ENCODE results near the gene CHEK2. TPM values are rescaled to one million over a fixed set of nuclear protein-coding genes. Genes with fewer than 3 reads are reported as not detected.

The CHEK2 gene
- polyA plus RNA-seq, 1 donor from 2014 or later, result 3.1 TPM

GRCh38 chr22:28734393-28734792, 7.2 kb downstream of the CHEK2 start:
- H3F3A ChIP-seq (ENCODE audit: insufficient read depth, low read length, poor library complexity, severe bottlenecking), result no peaks in the 10 kb centered on the region
- TF ChIP-seq CTCF (IDR thresholded peaks at IDR 0.05; ENCODE audit: poor library complexity, severe bottlenecking), result no peak
- no peak for TF ChIP-seq TAF1 (IDR thresholded peaks at IDR 0.05; ENCODE audit: low read depth)
- no peak for TF ChIP-seq SMC3 (conservative IDR thresholded peaks at IDR 0.05; ENCODE audit: poor library complexity)
- H3K9me3 ChIP-seq (ENCODE audit: low read length), result no peaks in the 10 kb centered on the region
- no peak overlapping the region for H3K9ac ChIP-seq (ENCODE audit: low read length)
- H3K27ac ChIP-seq (ENCODE audit: low read length), result no peak overlapping the region
- H4K20me1 ChIP-seq (ENCODE audit: insufficient read depth), result no peaks in the 10 kb centered on the region
- no peaks in the 10 kb centered on the region for H3K9me2 ChIP-seq (ENCODE audit: insufficient read depth, low read length)
- H3K36me3 ChIP-seq (ENCODE audit: insufficient read depth, low read length), result no peaks in the 10 kb centered on the region
- no peak overlapping the region for H2AFZ ChIP-seq (ENCODE audit: low read depth, low read length)
- no peaks in the 10 kb centered on the region for H3K79me2 ChIP-seq (replicated peaks; ENCODE audit: insufficient read depth, low read length)
- H3K4me2 ChIP-seq (ENCODE audit: low read length), result no peak overlapping the region
- H3K27me3 ChIP-seq (ENCODE audit: insufficient read depth, low read depth, low read length), result no peaks in the 10 kb centered on the region
- H3K4me3 ChIP-seq (ENCODE audit: low read length), result no peak overlapping the region

- no peaks in the 10 kb centered on the region for H3K9me3 ChIP-seq (ENCODE audit: low read length)
- H3F3A ChIP-seq (ENCODE audit: insufficient read depth, low read length, poor library complexity, severe bottlenecking), result no peaks in the 10 kb centered on the region
- H4K20me1 ChIP-seq (ENCODE audit: insufficient read depth), result no peaks in the 10 kb centered on the region
- no peak overlapping the region for H3K4me3 ChIP-seq (ENCODE audit: low read length)
- no peaks in the 10 kb centered on the region for H3K27me3 ChIP-seq (ENCODE audit: insufficient read depth, low read depth, low read length)
- no peaks in the 10 kb centered on the region for H3K79me2 ChIP-seq (replicated peaks; ENCODE audit: insufficient read depth, low read length)
- no peaks in the 10 kb centered on the region for H3K36me3 ChIP-seq (ENCODE audit: insufficient read depth, low read length)
- TF ChIP-seq CTCF (IDR thresholded peaks at IDR 0.05; ENCODE audit: poor library complexity, severe bottlenecking) (no peak), POLR2AphosphoS5 (IDR thresholded peaks at IDR 0.05) (no peak), SMC3 (conservative IDR thresholded peaks at IDR 0.05; ENCODE audit: poor library complexity) (no peak), EP300 (conservative IDR thresholded peaks at IDR 0.05; ENCODE audit: poor library complexity, severe bottlenecking) (no peak), EZH2 (IDR thresholded peaks at IDR 0.05; ENCODE audit: borderline replicate concordance, insufficient read depth, low read length, poor library complexity, severe bottlenecking) (no peak), MXI1 (conservative IDR thresholded peaks at IDR 0.05; ENCODE audit: poor library complexity, severe bottlenecking) (no peak)
- no peak overlapping the region for H3K4me2 ChIP-seq (ENCODE audit: low read length)
- H2AFZ ChIP-seq (ENCODE audit: low read depth, low read length), result no peak overlapping the region
- no peaks in the 10 kb centered on the region for H3K9me2 ChIP-seq (ENCODE audit: insufficient read depth, low read length)
- no peak overlapping the region for H3K27ac ChIP-seq (ENCODE audit: low read length)
- no peak overlapping the region for H3K9ac ChIP-seq (ENCODE audit: low read length)
Measured at GRCh38 chr22:28730179-28730578, 11.4 kb downstream of the CHEK2 start.

GRCh38 chr22:28728621-28729313, 12.9 kb downstream of the CHEK2 start:
- H3K4me3 ChIP-seq (ENCODE audit: low read length), result no peak overlapping the region
- no peaks in the 10 kb centered on the region for H4K20me1 ChIP-seq (ENCODE audit: insufficient read depth)
- TF ChIP-seq EP300 (conservative IDR thresholded peaks at IDR 0.05; ENCODE audit: poor library complexity, severe bottlenecking) (no peak), CTCF (IDR thresholded peaks at IDR 0.05; ENCODE audit: poor library complexity, severe bottlenecking) (no peak), SMC3 (conservative IDR thresholded peaks at IDR 0.05; ENCODE audit: poor library complexity) (no peak), REST (IDR thresholded peaks at IDR 0.05; ENCODE audit: borderline replicate concordance) (no peak), POLR2AphosphoS5 (IDR thresholded peaks at IDR 0.05) (no peak)

More at GRCh38 chr22:28728621-28729313, 12.9 kb downstream of the CHEK2 start:
- no peak overlapping the region for H3K9ac ChIP-seq (ENCODE audit: low read length)
- no peaks in the 10 kb centered on the region for H3K79me2 ChIP-seq (replicated peaks; ENCODE audit: insufficient read depth, low read length)
- no peaks in the 10 kb centered on the region for H3K27me3 ChIP-seq (ENCODE audit: insufficient read depth, low read depth, low read length)
- no peaks in the 10 kb centered on the region for H3K9me3 ChIP-seq (ENCODE audit: low read length)
- no peak overlapping the region for H2AFZ ChIP-seq (ENCODE audit: low read depth, low read length)
- H3K36me3 ChIP-seq (ENCODE audit: insufficient read depth, low read length), result no peaks in the 10 kb centered on the region
- H3F3A ChIP-seq (ENCODE audit: insufficient read depth, low read length, poor library complexity, severe bottlenecking), result no peaks in the 10 kb centered on the region
- H3K9me2 ChIP-seq (ENCODE audit: insufficient read depth, low read length), result no peaks in the 10 kb centered on the region
- no peak overlapping the region for H3K27ac ChIP-seq (ENCODE audit: low read length)
- no peak overlapping the region for H3K4me2 ChIP-seq (ENCODE audit: low read length)

Data from neural cell (in vitro differentiated cells).